ENCODE results near the gene FLT4.

Gene FLT4

GRCh38 chr5:180640861-180641565 is 8.4 kb downstream of the FLT4 start:
- no peak for DNase-seq

GRCh38 chr5:180640611-180640860 is 8.9 kb downstream of the FLT4 start:
- no peak for DNase-seq

GRCh38 chr5:180639741-180640610 is 9.4 kb downstream of the FLT4 start:
- no peak for DNase-seq

- no peak for DNase-seq
Measured at GRCh38 chr5:180639287-180639686, 10.1 kb downstream of the FLT4 start.

GRCh38 chr5:180637962-180638680 is 11.3 kb downstream of the FLT4 start:
- DNase-seq: no peak

GRCh38 chr5:180636403-180637075 is 12.9 kb downstream of the FLT4 start:
- DNase-seq: no peak

- no peak for DNase-seq
Measured at GRCh38 chr5:180636016-180636402, 13.4 kb downstream of the FLT4 start.

GRCh38 chr5:180633283-180634177 is 15.9 kb downstream of the FLT4 start:
- DNase-seq: no peak

- no peak for DNase-seq
Measured at GRCh38 chr5:180632768-180633167, 16.6 kb downstream of the FLT4 start.

- DNase-seq: no peak
Measured at GRCh38 chr5:180631549-180632383, 17.6 kb downstream of the FLT4 start.

- DNase-seq: no peak
Measured at GRCh38 chr5:180630426-180630825, 19.0 kb downstream of the FLT4 start.

GRCh38 chr5:180629831-180630382 is 19.5 kb downstream of the FLT4 start:
- DNase-seq: no peak

GRCh38 chr5:180628827-180629750 is 20.3 kb downstream of the FLT4 start:
- no peak for DNase-seq

- no peak for DNase-seq
Measured at GRCh38 chr5:180628211-180628610, 21.2 kb downstream of the FLT4 start.

- no peak for DNase-seq
Measured at GRCh38 chr5:180627386-180628120, 21.8 kb downstream of the FLT4 start.

GRCh38 chr5:180626661-180627385 is 22.6 kb downstream of the FLT4 start:
- no peak for DNase-seq

GRCh38 chr5:180625791-180626660 is 23.4 kb downstream of the FLT4 start:
- no peak for DNase-seq

Data from NCI-H446 (cell line).